SK-N-SH (cell line): Measurements from ENCODE around the gene RASA1.

ENCODE experiments used
- JUND ChIP-seq: IDR thresholded peaks from 2 replicates; pipeline ENCODE4 v1.4.0; 2012
- TF ChIP-seq, protein P1 (sequence below): fragments of 200-600 bp; sonication (generic); IDR thresholded peaks from 2 replicates; pipeline ENCODE4 v1.6.1; 2017; ENCODE audit warnings: antibody characterized with exemption, mild to moderate bottlenecking, moderate library complexity

GRCh38 chr5:87390576-87391199, 123.0 kb downstream of the RASA1 start:
- TF ChIP-seq, protein P1, sequence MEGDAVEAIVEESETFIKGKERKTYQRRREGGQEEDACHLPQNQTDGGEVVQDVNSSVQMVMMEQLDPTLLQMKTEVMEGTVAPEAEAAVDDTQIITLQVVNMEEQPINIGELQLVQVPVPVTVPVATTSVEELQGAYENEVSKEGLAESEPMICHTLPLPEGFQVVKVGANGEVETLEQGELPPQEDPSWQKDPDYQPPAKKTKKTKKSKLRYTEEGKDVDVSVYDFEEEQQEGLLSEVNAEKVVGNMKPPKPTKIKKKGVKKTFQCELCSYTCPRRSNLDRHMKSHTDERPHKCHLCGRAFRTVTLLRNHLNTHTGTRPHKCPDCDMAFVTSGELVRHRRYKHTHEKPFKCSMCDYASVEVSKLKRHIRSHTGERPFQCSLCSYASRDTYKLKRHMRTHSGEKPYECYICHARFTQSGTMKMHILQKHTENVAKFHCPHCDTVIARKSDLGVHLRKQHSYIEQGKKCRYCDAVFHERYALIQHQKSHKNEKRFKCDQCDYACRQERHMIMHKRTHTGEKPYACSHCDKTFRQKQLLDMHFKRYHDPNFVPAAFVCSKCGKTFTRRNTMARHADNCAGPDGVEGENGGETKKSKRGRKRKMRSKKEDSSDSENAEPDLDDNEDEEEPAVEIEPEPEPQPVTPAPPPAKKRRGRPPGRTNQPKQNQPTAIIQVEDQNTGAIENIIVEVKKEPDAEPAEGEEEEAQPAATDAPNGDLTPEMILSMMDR = no peak
- TF ChIP-seq JUND = no peak
